Stomach (tissue), 4 donors: ENCODE results near the gene APBB3.

Experiments
- CTCF ChIP-seq, 7 experiments: fragments of 450-650 bp in 4 of 7; fragments of 200-600 bp in 3 of 7; sonication (generic) in 3 of 7; IDR thresholded peaks; one replicate each; pipeline ENCODE4 v1.5.1; 2016 to 2019; ENCODE audit warnings: antibody characterized with exemption in 7 of 7, control low read depth in 2 of 7, mild to moderate bottlenecking in 1 of 7
- POLR2AphosphoS5 ChIP-seq, 3 donors: sonication (generic); formaldehyde crosslinking; IDR thresholded peaks; one replicate each; pipeline ENCODE4 v1.6.1; 2016; ENCODE audit warnings: antibody characterized with exemption in 3 of 3

- TF ChIP-seq POLR2AphosphoS5 (IDR thresholded peaks at IDR 0.05) (no peak), CTCF (IDR thresholded peaks at IDR 0.05) (no peak)
Observed at GRCh38 chr5:140570058-140570457, 5.7 kb upstream of the APBB3 start.
